ENCODE results near the gene TNIK.
"Not testable (repeated sequence)": the region's sequence is repeated elsewhere in the genome, so short reads cannot be mapped to it uniquely, and the experiment has no call there.

The TNIK gene

DNA sequence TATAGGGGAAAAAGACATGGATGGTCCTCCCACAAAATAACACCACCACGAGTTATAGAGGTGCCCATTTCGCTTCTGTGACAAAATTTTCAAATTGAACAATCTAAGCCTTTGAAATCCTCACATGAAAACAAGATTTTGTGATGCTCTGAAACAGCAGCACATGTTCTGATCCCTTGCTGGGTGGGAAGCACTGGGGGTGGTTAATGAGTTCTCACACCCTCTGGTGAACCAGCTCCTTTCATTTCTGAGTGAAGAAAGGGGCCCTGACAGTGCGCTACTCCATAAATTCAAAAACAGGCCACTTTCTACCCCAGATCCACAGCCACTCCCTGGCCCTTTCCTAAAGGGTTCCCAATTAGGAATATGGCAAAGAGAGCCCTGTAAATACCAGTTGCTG, 129.3 kb downstream of the TNIK start:
- DNase-seq = no peak

- DNase-seq = no peak
Observed at GRCh38 chr3:171329746-171330145, 130.5 kb downstream of the TNIK start.

- peak; percentile 75 for DNase-seq
Observed at GRCh38 chr3:171328419-171329082, 131.7 kb downstream of the TNIK start.

DNA sequence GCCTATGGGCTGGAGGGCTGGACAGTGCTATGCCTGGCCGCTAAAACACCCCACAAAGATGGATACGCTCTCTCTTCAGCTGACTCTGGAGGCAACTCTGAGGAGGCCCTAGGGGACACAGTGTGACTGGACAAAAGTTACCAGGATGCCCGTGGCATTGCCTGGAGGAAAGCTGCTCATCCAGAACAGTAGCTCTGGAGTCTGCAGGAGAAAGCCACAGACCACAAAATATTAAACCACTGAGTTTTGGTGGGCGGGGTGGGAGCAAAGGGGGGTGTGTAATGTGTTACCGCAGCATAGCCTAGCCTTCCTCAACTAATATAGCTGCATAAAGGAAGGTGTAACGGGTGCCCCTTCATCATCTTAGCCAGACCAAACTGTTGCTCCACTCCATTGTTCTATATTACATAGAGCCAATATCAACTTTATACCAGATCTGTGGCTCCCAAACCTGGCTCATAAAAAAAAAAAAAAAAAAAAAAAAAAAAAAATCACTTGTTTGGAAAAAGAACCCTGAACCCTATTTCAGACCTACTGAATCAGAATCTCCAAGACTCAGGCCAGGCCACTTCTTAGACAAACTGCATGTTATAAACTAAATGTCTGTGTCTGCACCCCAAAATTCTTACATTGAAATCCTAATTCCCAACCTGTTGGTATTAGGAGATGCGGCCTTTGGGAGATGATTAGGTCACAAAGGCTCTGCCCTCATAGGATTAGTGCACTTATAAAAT, 132.6 kb downstream of the TNIK start:
- DNase-seq = no peak

DNA sequence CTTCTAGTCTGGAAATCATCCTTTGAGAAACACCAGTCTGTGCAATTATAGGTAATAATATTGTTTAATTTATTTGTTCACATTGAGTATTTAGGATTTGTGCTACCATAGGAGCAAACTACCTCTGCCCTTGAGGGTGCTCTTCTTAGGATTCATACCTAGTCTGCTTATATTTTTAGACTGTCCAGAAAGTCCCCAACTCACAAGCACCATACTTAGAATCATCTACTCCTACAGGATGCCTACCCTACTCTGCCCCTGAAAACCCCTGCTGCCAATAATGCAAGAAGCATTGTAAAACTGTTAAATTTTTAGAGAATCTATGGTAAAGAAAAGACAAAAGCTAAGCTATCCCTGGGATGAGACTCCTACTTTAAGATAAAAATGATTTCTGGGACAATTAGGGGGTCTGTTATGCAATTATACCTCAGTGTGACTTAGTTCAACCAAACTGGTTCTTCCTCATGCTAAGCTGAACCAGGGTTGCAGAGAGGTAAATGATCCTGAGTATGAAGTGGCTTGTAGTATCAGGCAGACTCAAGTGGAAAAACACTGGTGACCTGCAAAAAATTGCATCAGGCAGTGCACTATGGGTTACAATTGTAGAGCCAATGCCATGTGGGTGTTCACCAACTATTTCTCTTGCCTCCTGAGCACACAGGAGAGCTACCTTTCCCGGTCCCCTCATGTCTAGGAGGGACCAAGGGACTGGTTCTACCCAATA, 133.3 kb downstream of the TNIK start:
- DNase-seq = no peak

GRCh38 chr3:171323938-171324536, 136.2 kb downstream of the TNIK start:
- DNase-seq = peak; percentile 35

- DNase-seq = peak; percentile 8
Observed at GRCh38 chr3:171321559-171322360, 138.4 kb downstream of the TNIK start.

DNA sequence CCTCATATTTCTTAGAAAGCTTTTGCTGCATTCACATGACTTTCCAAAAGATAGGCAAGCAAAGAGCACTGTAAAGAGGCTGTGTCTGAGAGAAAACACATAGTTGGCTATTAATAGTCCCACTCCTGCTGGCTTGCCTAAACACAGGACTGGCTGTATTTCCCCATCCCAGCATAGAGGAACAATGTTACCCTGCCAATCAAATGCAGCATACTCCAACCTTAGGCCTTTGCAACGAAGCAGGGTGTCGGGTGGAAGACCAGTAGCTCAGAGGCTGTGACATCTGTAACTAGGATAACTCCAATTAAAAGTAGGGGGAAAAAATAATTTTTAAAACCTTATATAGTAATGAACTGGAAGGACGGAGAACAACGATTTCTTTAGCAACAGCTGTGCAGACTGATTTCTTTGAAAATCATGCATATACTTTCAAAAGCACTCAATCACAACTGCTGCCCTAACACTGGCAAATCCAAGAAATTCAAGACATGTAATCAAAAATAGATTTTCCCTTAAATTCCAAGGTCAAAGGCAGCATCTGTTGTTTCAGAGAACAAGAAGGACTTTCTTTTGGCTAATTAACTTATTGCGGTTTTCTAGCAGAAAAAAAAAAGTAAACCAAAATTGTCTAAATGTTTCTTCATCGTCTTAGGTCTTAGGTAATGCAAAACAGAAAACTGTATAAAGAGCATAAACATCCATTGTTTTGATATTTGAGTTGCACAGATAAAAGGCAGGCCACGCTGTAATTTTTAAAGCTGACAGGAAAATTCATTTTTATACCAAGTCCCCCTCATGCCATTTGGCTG, 139.3 kb downstream of the TNIK start:
- no peak for DNase-seq

DNA sequence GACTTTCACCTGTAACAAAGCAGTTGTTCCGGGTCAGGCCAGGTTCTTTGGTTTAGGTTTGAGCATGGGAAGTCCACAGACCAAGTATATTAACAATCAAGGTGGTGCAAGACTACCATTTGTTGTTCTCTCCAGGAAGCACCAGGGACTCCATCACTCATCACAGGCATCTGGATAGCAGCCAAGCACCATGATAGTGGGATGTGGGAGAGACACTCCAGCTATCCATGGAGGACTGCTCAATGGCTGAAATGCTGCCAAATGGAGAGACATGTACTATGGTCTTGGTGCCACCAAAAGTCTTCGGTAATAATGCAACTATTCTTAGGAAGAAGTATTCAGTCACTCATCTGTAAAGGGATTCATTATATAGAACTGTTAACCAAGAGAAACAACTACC, 143.0 kb downstream of the TNIK start:
- DNase-seq = peak; percentile 78

DNA sequence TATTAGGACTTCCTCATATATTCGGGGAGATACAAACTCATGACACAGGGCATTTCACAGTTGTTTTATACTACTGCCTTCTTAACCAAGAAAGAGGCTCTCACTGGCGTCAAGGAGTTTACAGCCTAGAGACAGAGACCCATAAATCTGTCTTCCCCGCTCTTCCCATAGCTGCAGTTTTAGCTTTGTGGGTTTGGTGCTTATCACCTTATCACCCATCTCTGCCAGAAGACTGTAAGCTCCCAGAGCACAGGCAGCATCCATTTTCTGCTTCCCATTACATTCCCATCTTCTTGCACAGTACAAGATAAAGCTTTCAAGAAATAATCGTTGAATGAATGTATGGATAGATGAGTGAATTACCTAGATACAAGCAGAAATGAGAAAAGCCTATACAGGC, 144.3 kb downstream of the TNIK start:
- DNase-seq = no peak

DNA sequence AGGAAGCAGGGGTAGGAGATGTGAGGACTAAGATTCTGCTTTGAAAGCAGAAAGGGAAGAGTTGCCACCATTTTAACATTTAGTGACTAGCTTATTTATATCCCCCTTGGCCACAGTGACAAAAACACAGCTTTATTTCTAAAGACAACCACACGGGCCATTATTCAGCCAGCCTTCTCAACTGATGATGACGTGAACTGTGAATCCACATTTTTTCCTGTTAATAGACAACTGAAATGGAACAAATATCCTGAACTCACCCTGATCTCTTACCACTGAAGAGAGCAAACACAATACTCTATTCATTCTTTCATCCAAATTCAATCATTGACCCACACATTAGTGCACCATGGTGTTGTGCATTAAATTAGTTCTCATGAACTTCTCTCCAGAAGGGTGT, 145.1 kb downstream of the TNIK start:
- no peak for DNase-seq

DNA sequence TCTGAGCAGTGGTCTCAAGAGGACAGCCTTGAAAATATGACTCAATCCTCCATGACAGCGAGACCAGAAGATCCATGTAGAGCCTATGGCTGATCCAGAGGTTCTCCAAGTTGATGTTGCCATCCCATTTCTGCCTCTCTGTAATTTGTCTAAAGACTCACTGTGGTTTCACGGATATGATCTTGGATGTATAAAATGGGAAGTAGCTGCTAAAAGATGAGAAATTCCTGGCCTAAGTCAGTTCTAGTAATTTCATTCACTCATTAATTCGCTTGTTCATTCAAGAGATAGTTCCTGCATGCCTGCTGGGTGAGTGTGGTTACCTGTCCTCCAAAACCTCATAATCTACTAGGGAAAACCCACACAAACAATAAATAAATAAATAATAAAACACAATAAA, 145.9 kb downstream of the TNIK start:
- DNase-seq = no peak

- DNase-seq = no peak
Observed at GRCh38 chr3:171313702-171314101, 146.5 kb downstream of the TNIK start.

DNA sequence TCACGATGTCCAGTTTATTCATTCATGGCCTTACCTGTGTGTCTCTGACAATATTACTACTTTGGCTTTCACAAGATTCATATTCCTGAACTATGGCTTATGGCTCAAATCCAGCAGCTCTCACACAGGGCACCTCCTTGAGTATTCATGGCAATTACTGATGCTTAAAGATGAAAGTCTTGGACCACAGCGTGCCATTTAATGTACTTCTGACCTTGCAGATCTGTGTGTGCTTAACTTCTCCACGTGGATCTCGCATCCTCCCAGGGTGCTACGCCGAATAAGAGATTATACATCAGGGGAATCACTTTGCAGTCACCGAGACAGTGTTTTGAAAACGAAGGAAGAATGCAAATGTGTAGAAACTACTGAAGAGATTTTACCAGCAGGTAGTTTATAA, 147.5 kb downstream of the TNIK start:
- DNase-seq = no peak

DNA sequence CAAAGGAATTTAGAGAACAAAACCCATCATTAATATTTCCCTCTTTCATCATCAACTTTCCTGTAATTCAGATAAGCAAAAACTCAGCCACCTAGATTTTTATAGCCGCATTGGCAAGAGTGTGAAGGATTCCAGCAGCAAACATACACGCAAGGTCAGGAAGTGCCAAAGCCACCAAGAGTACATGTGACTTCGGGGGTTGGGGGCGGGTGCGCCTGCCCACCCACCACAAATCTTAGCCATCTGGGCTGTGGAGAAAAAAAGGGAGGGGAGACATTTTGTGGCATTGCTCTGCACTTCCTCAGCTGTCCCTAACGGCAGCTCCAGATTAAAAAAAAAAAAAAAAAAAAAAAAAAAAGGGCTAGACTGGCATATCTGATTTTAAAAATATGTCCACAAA, 148.4 kb downstream of the TNIK start:
- DNase-seq = no peak

GRCh38 chr3:171309906-171310359, 150.3 kb downstream of the TNIK start:
- DNase-seq = no peak

- DNase-seq = no peak
Observed at GRCh38 chr3:171307988-171308387, 152.2 kb downstream of the TNIK start.

- no peak for DNase-seq
Observed at GRCh38 chr3:171307046-171307585, 153.1 kb downstream of the TNIK start.

- no peak for DNase-seq
Observed at GRCh38 chr3:171306631-171307030, 153.6 kb downstream of the TNIK start.

DNA sequence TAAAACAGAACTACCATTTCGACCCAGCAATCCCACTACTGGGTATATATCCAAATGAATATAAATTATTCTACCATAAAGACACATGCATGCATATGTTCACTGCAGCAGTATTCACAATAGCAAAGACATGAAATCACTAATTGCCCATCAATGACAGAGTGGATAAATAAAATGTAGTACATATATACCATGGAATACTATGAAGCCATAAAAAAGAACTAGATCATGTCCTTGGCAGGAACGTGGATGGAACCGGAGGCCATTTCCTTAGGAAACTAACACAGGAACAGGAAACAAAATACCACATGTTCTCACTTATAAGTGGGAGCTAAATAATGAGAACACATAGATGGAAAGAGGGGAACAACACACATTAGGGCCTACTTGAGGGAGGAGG, 154.4 kb downstream of the TNIK start:
- not testable (repeated sequence) for DNase-seq

- not testable (repeated sequence) for DNase-seq
Observed at GRCh38 chr3:171304498-171304897, 155.7 kb downstream of the TNIK start.
